ENCODE data around the gene MAP2K5. TPM values are rescaled to one million over a fixed set of nuclear protein-coding genes. Genes with fewer than 3 reads are reported as not detected.

The MAP2K5 gene
- total RNA-seq, 2 donors from 2014 or later = 20.0 to 23.9 TPM

GRCh38 chr15:67827562-67828277 lies 285.2 kb downstream of the MAP2K5 start:
- Mint-ChIP-seq H3K9me3 (no peaks in the 10 kb centered on the region), H3K36me3 (peaks cover 5 to 16% of the 10 kb centered on the region in 2 donors), H3K27ac (no peak overlapping the region)
- DNase-seq (ENCODE audit: low spot score in 2 of 2) = peak in 1 of 2 donors; percentile 13
- no peak for ATAC-seq

GRCh38 chr15:67828278-67828968 lies 285.9 kb downstream of the MAP2K5 start:
- DNase-seq (ENCODE audit: low spot score in 2 of 2) (peak in 1 of 2 donors; percentile 16), ATAC-seq (no peak)
- Mint-ChIP-seq H3K27ac (no peak overlapping the region), H3K36me3 (peaks cover 5 to 15% of the 10 kb centered on the region in 2 donors), H3K9me3 (no peaks in the 10 kb centered on the region)

- ATAC-seq (no peak), DNase-seq (ENCODE audit: low spot score in 2 of 2) (no peak)
- Mint-ChIP-seq H3K36me3 (peaks cover 5 to 8% of the 10 kb centered on the region in 2 donors), H3K27ac (no peak overlapping the region), H3K9me3 (no peaks in the 10 kb centered on the region)
Measured at GRCh38 chr15:67828969-67829646, 286.6 kb downstream of the MAP2K5 start.

- H3K36me3 Mint-ChIP-seq = peaks cover 5 to 9% of the 10 kb centered on the region in 2 donors
- ATAC-seq = no peak
- H3K27ac Mint-ChIP-seq = no peak overlapping the region
- no peaks in the 10 kb centered on the region for H3K9me3 Mint-ChIP-seq
- DNase-seq (ENCODE audit: low spot score in 2 of 2) = no peak
Measured at GRCh38 chr15:67829647-67830504, 287.4 kb downstream of the MAP2K5 start.

- Mint-ChIP-seq H3K9me3 (no peaks in the 10 kb centered on the region), H3K36me3 (peaks cover 1 to 6% of the 10 kb centered on the region in 2 donors), H3K27ac (no peak overlapping the region)
- ATAC-seq = no peak
- no peak for DNase-seq (ENCODE audit: low spot score in 2 of 2)
Measured at GRCh38 chr15:67831363-67831762, 288.9 kb downstream of the MAP2K5 start.

GRCh38 chr15:67832031-67832551 lies 289.6 kb downstream of the MAP2K5 start:
- H3K27ac Mint-ChIP-seq = no peak overlapping the region
- no peak for DNase-seq (ENCODE audit: low spot score in 2 of 2)
- H3K9me3 Mint-ChIP-seq = no peaks in the 10 kb centered on the region
- peaks cover 0 to 6% of the 10 kb centered on the region in 2 donors for H3K36me3 Mint-ChIP-seq
- no peak for ATAC-seq

GRCh38 chr15:67832897-67833709 lies 290.6 kb downstream of the MAP2K5 start:
- Mint-ChIP-seq H3K27ac (no peak overlapping the region), H3K36me3 (peaks cover 0 to 6% of the 10 kb centered on the region in 2 donors), H3K9me3 (no peaks in the 10 kb centered on the region)
- DNase-seq (ENCODE audit: low spot score in 2 of 2) (no peak), ATAC-seq (no peak)

- Mint-ChIP-seq H3K27ac (no peak overlapping the region), H3K36me3 (peaks cover 0 to 6% of the 10 kb centered on the region in 2 donors), H3K9me3 (no peaks in the 10 kb centered on the region)
- peak; percentile 59 to 63 for ATAC-seq
- DNase-seq (ENCODE audit: low spot score in 2 of 2) = peak in 1 of 2 donors; percentile 62
Measured at GRCh38 chr15:67833710-67834511, 291.4 kb downstream of the MAP2K5 start.

- ATAC-seq = no peak
- H3K36me3 Mint-ChIP-seq = peaks cover 0 to 11% of the 10 kb centered on the region in 2 donors
- no peaks in the 10 kb centered on the region for H3K9me3 Mint-ChIP-seq
- DNase-seq (ENCODE audit: low spot score in 2 of 2) = no peak
- H3K27ac Mint-ChIP-seq = no peak overlapping the region
Measured at GRCh38 chr15:67834581-67835296, 292.2 kb downstream of the MAP2K5 start.

- Mint-ChIP-seq H3K9me3 (no peaks in the 10 kb centered on the region), H3K36me3 (peaks cover 0 to 13% of the 10 kb centered on the region in 2 donors), H3K27ac (no peak overlapping the region)
- peak in 1 of 2 donors; percentile 35 for DNase-seq (ENCODE audit: low spot score in 2 of 2)
- ATAC-seq = no peak
Measured at GRCh38 chr15:67835297-67836133, 293.0 kb downstream of the MAP2K5 start.

- DNase-seq (ENCODE audit: low spot score in 2 of 2) (no peak), ATAC-seq (no peak)
- Mint-ChIP-seq H3K9me3 (no peaks in the 10 kb centered on the region), H3K27ac (no peak overlapping the region), H3K36me3 (peaks cover 0 to 13% of the 10 kb centered on the region in 2 donors)
Measured at GRCh38 chr15:67836134-67836455, 293.6 kb downstream of the MAP2K5 start.

GRCh38 chr15:67836477-67836876 lies 294.0 kb downstream of the MAP2K5 start:
- DNase-seq (ENCODE audit: low spot score in 2 of 2) (peak in 1 of 2 donors; percentile 66), ATAC-seq (no peak)
- Mint-ChIP-seq H3K9me3 (no peaks in the 10 kb centered on the region), H3K27ac (no peak overlapping the region), H3K36me3 (peaks cover 0 to 13% of the 10 kb centered on the region in 2 donors)

GRCh38 chr15:67836955-67837354 lies 294.5 kb downstream of the MAP2K5 start:
- H3K9me3 Mint-ChIP-seq = no peaks in the 10 kb centered on the region
- H3K36me3 Mint-ChIP-seq = peaks cover 0 to 13% of the 10 kb centered on the region in 2 donors
- no peak overlapping the region for H3K27ac Mint-ChIP-seq
- DNase-seq (ENCODE audit: low spot score in 2 of 2) (no peak), ATAC-seq (no peak)

Data from activated naive CD4-positive, alpha-beta T cell treated with anti-CD3 and anti-CD28 coated beads, Interleukin-2, amount 50 U/mL, for 72 hours (primary cell).